HG02870 (cell line): Measurements from ENCODE around the gene RRM1.
"Not testable (repeated sequence)": the region's sequence is repeated elsewhere in the genome, so short reads cannot be mapped to it uniquely, and the experiment has no call there.

Experiments used
- ATAC-seq: cut with Tn5 transposase; IDR thresholded peaks from one replicate; pipeline ENCODE4 v1.9.1; 2021; ENCODE audit warnings: mild to moderate bottlenecking, moderate library complexity; ENCODE audit not compliant: unreplicated experiment

RRM1 gene

GRCh38 chr11:4094348-4095291, at the start of gene RRM1:
Gene RRM1 (plus strand): TSS chr11:4094799. CDS start chr11:4095013, 214 bp downstream.
- ATAC-seq = peak; percentile 96

GRCh38 chr11:4044976-4045646, 49.5 kb upstream of the RRM1 start:
- no peak for ATAC-seq

DNA sequence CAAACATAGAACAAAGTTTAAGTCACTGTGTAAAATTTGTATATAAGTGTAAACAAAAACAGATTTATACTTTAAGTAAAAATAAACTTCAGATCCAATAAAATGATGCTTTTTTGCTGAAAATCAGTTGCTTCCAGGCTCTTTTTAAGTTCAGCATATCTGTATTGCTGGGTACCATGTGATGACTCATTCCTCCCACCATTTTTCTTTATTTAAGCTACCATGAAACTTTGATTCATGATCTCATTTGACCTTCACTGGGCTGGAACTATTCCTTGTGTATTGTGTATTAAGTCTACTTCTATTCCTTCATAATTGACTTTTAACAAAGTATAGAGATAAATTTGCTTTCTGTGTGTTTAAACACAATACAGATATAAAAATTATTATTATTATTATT, 46.3 kb upstream of the RRM1 start:
- ATAC-seq = no peak

- ATAC-seq = no peak
These were observed 45.6 kb upstream of the RRM1 start for GRCh38 chr11:4049006-4049405.

GRCh38 chr11:4050138-4050537, 44.5 kb upstream of the RRM1 start:
- no peak for ATAC-seq

DNA sequence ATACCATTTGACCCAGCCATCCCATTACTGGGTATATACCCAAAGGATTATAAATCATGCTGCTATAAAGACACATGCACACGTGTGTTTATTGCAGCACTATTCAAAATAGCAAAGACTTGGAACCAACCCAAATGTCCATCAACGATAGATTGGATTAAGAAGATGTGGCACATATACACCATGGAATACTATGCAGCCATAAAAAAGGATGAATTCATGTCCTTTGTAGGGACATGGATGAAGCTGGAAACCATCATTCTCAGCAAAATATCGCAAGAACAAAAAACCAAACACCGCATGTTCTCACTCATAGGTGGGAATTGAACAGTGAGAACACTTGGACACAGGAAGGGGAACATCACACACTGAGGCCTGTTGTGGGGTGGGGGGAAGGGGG, 41.4 kb upstream of the RRM1 start:
- not testable (repeated sequence) for ATAC-seq

DNA sequence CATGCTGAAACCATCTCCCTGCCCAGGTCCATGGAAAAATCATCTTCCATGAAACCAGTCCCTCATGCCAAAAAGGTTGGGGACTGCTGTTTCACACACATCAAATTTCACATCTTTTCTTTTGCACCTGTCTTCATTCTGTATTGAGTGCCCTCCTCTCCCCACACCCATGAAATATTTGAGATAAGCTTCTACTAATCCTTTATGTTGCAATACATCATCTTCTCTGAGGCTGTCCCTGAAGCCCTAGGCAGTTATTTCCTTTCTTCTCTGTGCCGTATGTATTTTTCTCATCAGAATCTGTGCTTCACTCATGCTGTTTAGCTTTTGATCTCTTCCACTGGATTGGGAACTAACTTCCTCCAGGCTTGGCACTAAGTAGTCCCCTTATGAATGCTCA, 40.0 kb upstream of the RRM1 start:
- ATAC-seq = no peak

- ATAC-seq = no peak
These were observed 35.2 kb upstream of the RRM1 start for GRCh38 chr11:4059424-4059823.

- ATAC-seq = no peak
These were observed 34.2 kb upstream of the RRM1 start for GRCh38 chr11:4060182-4060923.

DNA sequence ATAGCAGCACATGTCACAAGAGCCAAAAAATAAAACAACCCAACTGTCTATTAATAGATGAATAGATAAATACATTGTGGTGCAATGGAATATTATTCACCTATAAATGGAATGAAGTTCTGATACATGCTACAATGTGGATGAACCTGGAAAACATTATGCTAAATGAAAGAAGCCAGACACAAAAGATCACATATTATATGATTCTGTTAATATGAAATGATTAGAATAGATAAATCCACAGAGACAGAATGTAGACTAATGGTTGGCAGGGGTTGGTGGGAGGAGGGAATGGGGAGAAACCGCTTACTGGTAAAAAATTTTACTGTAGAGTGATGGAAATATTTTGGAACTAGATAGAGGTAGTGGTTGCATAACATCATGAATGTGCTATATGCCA, 32.9 kb upstream of the RRM1 start:
- ATAC-seq = no peak

- no peak for ATAC-seq
These were observed 31.3 kb upstream of the RRM1 start for GRCh38 chr11:4063348-4063747.

DNA sequence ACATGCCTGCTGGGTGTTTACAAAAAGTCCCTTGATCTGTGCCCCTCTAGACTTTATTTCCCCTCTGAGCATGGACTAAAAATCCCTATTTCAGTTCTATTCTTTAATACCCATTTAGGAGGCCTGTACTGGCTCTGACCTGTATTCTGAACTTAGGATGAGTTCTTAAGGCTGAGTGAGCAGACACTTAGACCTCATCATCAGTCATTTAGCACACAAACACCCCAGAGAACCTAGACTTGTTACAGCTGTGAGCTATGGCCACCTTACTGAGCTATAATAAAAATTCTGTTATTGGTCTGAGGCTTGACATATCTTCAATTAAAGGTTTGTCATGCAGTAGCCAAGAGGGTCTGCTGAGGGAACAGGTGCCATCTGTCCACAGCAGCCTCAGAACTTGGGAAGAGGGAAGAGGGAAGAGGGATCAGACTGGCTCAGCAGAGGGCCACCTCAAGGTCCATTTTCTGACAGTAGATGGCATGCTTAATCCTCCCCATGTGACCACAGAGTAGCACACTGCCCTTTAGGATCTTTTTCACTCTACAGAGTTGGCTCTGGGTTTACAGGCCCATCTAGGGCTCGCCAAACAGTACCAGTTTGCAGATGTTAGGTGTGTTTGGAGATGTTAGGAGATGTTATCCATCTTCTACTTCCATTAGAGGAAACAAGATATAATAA, 30.2 kb upstream of the RRM1 start:
- no peak for ATAC-seq

GRCh38 chr11:4065086-4065485, 29.5 kb upstream of the RRM1 start:
- ATAC-seq = no peak

DNA sequence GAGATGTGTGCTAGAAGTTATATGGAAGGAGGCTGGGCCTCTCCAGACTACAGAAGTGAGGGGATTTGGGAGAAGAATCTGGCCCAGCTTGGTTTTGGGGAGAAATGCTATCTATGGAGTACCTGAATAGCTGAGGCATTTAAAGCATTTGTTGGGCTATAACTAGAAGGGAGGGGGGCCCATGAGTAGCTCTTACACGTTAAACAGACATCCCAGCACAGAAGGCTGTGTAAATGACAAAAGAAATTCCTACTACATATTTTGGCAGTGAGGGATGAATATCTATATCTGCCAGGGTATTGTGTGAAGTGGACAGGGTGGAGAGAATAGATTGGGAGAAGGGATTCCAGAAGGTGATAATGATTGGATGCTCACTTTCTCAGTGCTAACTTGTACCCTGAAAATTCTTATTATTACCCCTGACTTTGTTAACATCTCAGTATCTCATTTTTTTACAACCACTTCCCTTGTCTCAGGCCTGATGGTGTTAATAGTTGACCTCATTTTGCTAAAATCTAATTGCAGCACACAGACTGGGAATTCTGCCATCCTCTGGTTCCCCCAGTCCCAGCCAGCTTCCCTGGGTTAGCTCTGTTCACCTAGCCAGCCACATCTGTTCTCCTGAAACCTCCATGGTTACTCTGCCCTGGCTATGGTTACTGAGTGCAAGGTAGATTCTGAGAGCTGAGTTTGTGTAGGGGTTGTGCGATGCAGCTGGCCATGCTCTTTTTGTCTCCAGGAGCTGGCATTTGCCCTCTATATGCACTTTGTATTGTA, 28.8 kb upstream of the RRM1 start:
- no peak for ATAC-seq

DNA sequence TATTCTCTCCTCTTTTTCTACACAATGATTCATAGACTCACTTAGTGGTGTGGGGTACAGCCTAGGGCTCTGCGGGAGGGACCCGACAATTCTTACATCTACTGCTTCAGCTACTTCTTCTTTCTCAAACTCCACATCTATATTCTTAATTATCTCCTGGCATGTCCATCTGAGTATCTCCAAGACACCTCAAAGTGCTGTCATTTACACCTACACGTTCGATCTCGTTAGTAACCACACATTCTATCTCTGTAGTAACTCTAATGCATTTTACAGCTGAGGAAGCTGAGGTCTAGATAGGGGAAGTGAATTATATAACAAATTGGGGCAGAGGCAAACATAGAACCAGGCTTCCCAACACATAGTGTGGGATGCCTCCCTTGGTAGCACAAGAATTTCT, 27.7 kb upstream of the RRM1 start:
- ATAC-seq = no peak

GRCh38 chr11:4068962-4069361, 25.6 kb upstream of the RRM1 start:
- ATAC-seq = no peak

DNA sequence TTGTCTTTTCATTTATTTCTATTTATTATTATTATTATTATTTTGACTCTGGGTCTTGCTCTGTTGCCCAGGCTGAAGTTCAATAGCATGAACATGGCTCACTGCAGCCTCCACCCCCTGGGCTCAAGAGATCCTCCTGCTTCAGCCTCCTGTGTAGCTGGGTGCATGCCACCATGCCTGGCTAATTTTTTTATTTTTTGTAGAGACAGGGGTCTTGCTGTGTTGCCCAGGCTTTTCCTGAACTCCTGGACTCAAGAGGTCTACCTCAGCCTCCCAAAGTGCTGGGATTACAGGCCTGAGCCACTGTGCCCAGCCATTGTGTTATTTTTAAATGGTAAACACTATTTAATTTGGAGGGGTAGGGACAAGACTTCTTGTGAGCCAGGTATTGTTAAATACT, 23.3 kb upstream of the RRM1 start:
- no peak for ATAC-seq

DNA sequence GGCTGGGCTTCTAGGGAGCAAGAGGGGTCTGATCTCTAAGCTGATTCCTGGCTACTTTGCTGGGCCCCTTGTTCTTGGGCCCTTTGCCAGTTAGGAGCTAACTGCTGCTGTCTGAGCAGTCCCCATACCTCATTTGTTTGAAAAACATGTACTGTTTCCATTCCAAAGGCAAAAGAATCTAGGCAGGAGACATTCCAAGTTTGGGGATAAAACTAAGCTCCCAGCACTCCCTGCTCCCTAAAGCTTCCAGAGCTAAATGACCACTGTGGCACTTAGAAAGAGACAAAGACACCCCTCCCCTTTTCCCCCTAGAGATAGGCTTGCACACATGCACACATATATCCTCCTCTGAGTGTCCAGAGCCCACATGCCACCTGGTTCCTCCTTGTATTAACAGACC, 22.7 kb upstream of the RRM1 start:
- no peak for ATAC-seq

DNA sequence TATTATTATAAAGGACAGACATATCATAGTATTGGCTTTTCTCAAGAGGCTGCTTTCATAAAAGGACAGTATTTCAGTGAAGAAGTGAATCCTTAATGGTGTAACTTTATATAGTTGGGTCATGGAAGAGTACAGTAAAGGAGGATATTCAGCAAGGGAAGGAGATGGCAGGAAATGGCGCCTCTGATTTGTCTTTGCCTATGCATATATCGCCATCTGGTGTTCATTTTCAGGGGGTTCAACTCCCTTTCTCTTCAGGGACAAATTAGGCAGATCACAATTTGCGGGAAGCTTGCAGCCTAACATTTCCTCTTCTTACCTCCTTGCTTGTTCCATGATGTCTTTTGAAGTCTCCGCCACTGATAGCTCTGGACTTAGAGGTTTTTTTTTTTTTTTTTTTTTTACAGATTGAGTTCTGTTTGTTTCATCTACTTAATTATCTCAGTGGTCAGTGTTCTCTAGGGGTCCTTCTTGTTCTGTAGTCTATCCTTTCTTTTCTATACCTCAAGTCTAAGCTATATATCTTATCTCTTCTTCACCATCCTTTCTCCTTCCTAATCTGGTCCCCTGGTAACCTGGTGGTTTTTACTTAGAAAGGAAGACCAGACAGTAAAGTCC, 21.8 kb upstream of the RRM1 start:
- no peak for ATAC-seq

GRCh38 chr11:4074266-4074665, 20.3 kb upstream of the RRM1 start:
- ATAC-seq = no peak
